IPS-11a (cell line): ENCODE results near the gene ARHGAP12.
"Not testable (repeated sequence)": the region's sequence is repeated elsewhere in the genome, so short reads cannot be mapped to it uniquely, and the experiment has no call there.

Source experiments
- H3K4me3 ChIP-seq: one replicate; pipeline ENCODE4 v1.5.1; 2013; ENCODE audit warnings: low read depth, low read length, control low read depth

ARHGAP12 gene

DNA sequence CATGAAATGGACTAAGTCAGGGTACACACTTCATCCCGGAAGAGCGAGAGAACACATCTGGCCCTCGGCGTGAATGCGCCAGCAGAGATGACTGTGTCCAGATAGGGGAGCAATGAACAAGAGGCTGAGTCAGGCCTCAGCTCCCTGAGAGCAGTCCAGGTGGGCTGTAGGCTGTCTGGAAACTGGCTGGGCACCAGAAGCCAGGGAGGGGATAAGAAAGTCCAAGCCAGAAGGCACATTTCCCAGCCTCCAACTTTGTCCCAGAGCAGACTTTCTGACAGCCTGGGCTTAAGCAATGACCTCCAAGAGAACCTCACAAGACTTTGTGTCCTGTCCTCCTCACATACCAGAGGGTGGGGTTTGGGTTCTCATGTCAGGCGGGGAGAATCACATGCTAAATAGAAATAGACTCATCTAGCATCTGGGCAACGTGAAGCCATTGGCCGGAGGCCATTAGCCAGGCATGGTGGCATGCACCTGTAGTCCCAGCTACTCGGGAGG, 157.2 kb downstream of the ARHGAP12 start:
- H3K4me3 ChIP-seq, result no peak overlapping the region

DNA sequence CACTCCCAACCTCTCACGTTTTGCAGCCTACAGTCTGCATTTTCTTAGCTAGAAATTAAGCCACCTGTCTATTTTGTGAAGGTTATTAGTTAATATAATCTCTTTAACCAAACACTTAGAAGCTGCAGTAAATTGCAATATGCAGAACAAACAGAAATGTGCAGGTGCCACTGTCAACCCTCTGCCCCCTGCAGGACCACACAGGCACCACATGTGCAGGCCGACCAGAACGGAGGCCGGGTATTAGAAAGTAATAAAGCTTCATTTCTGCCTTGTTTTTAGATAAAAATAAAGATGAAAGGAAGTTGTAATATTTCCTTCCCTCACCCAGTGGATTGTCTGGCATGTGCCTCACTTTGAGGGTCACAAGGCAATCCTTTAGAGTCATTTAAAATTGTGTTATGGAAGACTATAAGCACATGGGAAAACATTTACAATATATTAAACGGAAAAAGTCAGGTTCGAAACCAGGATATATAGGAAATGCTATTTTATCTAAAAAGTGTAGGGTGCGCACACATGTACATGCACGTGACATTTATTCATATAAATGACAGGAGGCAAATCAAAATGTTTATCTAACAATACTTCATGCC, 158.2 kb downstream of the ARHGAP12 start:
- no peak overlapping the region for H3K4me3 ChIP-seq

DNA sequence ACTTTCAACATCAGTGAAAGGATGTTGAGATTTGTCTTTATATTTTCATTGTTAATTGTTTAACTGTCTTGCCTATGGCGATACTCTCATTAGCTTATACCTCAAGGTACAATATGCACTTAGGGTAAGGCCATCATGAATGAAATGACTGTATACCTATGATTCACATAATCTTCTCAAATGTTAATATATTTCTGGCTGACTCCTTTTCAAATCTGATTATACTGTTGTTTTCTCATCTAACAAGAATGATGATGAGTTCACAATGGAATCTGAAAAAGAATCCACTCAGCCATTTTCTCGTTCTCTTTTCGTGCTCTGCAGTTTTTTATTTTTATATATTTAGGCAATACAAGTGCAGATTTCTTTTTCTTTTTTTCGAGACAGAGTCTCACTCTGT, 159.1 kb downstream of the ARHGAP12 start:
- no peak overlapping the region for H3K4me3 ChIP-seq

DNA sequence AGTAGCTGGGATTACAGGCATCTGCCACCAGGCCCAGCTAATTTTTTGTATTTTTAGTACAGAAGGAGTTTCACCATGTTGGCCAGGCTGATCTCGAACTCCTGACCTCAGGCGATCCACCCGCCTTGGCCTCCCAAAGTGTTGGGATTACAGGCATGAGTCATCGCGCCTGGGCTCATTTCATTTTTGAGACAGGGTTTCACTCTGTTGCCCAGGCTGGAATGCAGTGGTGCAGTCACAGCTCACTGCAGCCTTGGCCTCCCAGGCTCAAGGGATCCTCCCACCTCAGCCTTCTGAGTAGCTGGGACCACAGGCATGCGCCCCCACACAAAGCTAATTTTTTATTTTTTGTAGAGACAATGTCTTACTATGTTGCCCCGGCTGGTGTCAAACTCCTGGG, 159.7 kb downstream of the ARHGAP12 start:
- not testable (repeated sequence) for H3K4me3 ChIP-seq

DNA sequence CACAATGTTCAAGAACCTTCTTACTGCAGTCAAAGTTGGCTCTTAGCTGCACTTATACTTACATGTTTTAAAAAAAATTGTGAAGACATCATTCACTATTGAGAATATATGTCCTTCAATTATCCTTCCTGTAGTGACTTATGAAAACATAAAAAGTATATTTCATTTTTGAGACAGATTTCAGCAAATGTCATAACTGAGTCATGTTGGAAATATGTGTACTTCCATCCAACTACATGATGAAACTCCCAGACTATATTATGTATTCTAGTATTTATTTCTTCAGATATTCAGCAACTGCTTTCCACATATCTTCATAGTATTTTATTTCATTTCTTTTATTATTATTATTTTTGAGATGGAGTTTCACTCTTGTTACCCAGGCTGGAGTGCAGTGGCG, 160.2 kb downstream of the ARHGAP12 start:
- H3K4me3 ChIP-seq, result no peak overlapping the region

DNA sequence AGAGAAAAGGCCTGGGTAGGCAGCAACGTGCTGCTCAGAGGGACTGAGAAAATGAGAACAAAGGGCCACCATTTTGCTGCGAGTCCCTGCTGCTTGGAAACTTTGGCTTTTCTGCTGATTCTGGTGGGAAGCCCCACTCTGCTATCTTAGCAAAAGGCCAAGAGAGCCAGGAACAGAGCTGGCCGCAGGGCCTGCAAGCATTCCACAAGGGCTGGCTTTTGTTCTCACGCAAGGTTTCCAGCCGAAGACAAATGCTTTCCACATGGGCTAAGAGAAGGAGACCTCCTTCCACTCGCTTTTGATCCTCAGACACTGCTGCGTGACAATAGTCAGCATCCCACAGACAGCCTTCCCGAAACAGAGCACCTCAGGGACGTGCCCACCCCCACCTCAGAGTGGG, 163.1 kb downstream of the ARHGAP12 start:
- no peak overlapping the region for H3K4me3 ChIP-seq

DNA sequence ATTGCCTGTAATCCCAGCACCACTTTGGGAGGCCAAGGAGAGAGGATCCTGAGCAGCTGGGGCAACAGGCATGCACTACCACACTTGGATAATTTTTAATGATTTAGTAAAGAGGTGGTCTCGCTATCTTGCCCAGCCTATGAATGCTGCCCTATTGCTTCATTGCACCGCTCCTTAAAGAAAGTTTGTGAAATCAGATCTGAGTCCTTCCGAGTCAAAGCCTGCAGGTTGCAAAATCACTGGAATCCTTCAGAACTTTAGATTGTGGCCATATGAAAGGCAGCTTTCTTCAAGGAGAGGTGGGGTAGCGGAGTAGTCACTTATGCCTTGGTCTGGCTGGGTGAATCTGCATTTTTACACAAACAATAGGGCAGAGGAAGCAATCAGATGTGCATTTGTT, 166.3 kb downstream of the ARHGAP12 start:
- H3K4me3 ChIP-seq, result no peak overlapping the region

DNA sequence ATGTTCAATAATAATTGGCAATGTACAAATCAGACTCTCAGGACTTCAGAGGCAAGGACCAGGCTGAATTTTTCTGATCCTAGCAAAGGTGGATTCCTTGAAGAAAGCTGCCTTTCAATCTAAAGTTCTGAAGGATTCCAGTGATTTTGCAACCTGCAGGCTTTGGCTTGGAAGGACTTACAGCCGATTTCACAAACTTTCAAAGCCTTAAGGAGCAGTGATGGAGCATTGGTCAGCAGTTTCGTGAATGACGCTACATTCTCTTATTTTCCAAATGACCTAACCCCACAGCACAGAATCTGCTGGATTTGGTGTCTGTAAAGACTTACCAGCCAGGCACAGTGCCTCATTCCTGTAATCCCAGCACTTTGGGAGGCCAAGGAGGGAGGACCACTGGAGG, 167.5 kb downstream of the ARHGAP12 start:
- H3K4me3 ChIP-seq, result no peak overlapping the region

DNA sequence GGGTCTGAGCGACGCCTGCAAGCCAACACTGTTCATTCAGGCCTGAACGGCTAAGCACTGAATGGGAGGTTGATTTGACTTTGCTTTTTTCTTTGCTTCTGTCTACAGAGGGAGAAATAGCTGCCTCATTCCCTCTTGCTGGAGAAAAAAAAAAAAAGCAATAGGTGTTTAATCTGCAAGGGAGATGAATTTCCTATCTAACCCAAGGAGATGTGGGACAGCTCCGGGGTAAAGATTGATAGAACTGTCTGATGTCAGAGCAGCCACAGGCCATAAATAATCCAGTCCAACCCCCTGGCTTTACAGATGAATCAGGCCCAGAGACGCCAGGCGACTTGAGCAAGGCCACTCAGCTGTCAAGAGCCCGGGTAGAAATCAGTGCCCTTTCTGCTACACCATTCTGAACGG, 168.0 kb downstream of the ARHGAP12 start:
- H3K4me3 ChIP-seq, result no peak overlapping the region

DNA sequence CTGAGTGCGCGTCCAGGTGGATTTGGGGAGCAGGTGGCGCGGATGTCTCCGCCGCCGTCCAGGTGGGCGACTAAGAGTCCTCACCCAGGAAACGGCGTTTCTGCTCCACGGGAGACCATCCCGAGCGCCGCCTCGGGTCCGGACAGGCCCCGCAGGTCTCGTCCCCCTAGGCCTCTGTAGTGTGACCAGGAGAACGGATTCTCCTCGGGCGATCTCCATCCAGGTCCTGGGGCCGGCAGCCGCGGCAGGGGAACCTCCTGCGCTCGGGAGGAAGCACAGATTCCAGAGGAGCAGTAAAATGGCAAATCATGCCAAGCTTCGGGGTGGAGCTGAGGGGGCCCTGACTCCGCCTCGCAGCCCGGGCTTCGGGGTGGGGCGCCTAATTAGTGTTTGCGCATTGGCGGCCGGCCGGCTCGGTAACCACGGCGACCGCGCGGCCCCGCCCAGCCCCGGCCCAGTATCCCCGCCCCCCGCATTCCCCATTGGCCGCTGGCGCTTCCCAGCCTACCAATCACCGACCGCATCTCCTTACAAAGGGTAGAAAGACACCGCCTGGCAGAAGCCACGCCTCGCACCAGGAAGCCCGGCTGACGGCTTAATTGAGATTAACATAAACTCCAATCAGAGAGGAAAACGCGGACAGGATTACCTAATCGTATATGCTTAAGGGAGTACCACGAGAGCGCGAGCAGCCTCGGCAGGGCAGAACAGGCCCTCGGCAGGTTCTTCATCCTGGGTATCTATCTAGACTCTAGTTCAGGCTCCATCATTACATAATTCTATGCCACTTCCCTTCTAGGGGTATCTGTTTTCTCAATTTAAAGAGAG, 168.6 kb downstream of the ARHGAP12 start:
- H3K4me3 ChIP-seq, result peak overlapping the region; percentile 73

DNA sequence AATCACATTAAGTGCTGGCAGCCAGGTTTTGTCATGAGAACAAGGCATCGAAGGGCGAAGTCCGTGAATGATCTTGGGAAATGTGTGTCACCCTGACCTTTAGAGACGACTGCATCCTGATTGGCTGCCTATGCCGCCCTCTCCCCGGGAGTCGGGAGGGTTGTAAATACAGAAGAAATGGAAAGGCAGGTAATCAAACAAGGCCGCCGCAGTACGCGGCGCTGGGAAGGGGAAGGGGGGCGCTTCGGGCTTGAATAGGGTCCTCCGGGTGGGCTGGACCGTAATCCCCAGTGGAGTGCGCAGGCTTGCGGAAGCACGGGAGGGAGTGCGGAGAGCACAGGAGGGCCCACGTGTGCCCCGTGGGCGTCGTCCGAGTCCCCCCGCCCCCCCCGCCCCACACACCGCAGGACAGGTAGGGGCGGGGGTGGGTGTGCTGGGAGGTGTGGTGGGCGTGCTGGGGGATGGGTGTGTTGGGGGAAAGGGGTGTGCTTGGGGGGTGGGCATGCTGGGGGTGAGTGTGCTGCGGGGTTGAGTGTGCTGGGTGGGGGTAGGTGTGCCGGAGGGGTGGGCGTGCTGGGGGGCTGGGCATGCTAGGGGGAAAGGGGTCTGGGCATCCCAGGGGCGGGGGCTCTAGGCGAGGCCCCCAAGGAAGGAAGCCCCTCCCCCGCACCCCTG, 169.4 kb downstream of the ARHGAP12 start:
- peak overlapping the region; percentile 73 for H3K4me3 ChIP-seq

DNA sequence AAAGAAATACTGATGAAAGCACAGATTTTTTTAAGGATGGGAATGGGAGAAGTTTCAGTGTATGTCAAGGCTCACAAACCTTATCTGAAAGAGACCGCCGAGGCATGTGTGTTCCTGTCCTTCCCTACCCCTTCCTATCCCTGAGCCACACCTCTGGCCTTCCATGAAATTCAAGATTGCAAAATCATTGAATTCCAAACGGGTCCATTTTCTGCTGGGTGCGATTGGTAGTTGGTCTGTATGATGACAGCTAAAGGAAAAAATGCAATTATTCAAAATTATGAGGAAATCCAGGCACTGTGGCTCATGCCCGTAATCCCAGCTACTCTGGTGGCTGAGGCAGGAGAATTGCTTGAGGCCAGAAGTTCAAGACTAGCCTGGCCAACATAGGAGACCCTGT, 170.1 kb downstream of the ARHGAP12 start:
- H3K4me3 ChIP-seq, result no peak overlapping the region

DNA sequence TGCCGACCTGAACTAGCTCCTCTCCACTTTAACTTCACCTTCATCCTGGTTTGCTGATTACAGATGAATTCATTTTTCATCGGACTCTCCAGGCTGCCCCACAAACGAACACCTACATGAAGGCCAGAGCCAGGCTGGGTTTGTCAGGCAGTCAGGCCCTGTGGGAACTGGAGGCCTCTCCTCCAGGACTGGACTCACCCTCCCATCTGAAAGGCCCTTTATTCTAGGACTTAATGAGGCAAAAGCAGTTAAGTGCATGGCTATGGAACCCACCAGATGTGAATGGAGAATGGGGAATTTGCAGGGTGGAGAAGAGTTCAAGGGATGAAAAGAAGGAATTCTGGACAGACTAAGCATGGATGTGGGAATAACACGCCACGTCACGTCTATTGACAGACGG, 170.8 kb downstream of the ARHGAP12 start:
- no peak overlapping the region for H3K4me3 ChIP-seq

DNA sequence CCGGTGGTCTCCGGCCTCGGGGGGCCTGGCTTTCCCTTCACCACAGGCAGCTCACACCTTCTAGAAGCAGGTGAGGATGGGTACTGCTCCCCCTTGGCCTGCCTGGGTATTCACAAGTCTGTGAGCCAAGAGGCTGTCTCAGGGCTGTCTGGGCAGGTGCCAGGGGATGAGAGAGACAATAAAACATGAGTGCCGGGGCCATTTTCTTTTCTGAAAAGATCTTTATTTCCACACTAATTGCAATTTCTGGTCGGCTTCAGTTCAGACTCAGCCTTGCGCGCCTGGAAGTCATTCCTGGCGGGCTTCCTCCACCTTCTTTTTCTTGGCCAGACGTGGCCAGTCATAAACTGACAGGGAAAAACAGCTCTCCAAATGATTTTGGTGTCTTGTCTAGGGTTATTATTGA, 171.2 kb downstream of the ARHGAP12 start:
- no peak overlapping the region for H3K4me3 ChIP-seq

DNA sequence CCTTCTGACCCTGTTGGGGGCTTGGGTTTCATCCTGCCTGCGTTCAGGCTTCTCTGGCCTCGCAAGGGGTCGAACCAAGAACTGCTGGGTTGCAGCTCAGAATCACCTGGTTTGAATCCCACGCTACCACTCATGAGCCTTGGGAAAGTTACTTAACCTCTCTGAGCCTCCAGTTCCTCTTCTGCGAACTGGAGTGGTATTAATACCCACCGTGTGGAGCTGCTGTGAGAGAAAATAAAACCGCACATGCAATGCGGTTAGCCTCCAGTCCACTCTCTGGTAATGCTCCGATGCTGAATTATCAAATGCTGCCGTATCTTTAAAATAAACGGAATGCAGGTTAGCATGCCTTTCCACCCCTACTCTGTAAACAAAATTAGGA, 171.9 kb downstream of the ARHGAP12 start:
- no peak overlapping the region for H3K4me3 ChIP-seq

DNA sequence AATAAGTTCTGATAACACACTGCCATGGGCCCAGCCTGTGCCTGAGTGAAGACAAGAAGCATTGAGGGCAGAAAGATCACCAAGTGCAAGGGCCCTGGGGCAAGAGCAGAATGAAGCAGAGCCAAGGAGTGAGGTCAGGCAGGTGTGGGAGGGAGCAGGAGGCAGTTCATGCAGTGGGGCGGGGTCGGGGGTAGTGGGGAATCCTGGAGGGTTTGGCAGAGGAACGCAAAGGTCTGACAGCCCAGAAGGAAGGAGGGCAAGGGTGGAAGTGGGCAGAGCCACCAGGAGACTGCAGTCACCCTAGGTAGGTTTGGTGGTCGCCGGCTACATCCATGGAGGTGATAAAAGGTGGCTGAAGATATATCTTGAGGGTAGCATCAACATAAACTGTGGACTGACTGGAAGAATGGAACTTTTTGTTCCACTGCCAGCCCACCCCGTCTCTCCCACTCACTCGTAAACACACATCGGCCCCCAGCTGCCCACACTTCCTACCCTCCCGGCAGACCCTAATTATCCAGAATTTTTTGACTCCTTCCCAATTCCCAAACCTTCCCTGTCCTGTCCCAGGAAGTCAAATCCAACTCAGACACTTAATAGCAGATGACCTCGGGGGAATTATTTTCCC, 172.4 kb downstream of the ARHGAP12 start:
- no peak overlapping the region for H3K4me3 ChIP-seq
